Gastrocnemius medialis (tissue), 4 donors: ENCODE measurements around the gene GPR176.

ENCODE experiments used
- CTCF ChIP-seq, 5 experiments: fragments of 450-650 bp in 3 of 5; fragments of 200-600 bp in 2 of 5; sonication (generic) in 2 of 5; IDR thresholded peaks in 4 of 5; conservative IDR thresholded peaks in 1 of 5; 1 replicate in 4 of 5; 2 replicates in 1 of 5; pipeline ENCODE4 v1.5.1; 2016 to 2019; ENCODE audit warnings: antibody characterized with exemption in 5 of 5, mild to moderate bottlenecking in 3 of 5, moderate library complexity in 3 of 5
- POLR2A ChIP-seq, 2 donors: fragments of 450-650 bp; IDR thresholded peaks; one replicate each; pipeline ENCODE4 v1.6.1; 2017; ENCODE audit warnings: antibody characterized with exemption in 2 of 2, mild to moderate bottlenecking in 2 of 2, moderate library complexity in 2 of 2

GRCh38 chr15:39823634-39824033, 96.4 kb downstream of the GPR176 start:
- no peak for TF ChIP-seq CTCF (IDR thresholded peaks at IDR 0.05 in 4 of 5, conservative IDR thresholded peaks at IDR 0.05 in 1 of 5)
- no peak for TF ChIP-seq POLR2A (IDR thresholded peaks at IDR 0.05)
